ENCODE measurements around the gene TCF15. TPM values are rescaled to one million over a fixed set of nuclear protein-coding genes. Genes with fewer than 3 reads are reported as not detected.

TCF15 gene
- total and polyA plus RNA-seq, 4 donors, result not detected

DNA sequence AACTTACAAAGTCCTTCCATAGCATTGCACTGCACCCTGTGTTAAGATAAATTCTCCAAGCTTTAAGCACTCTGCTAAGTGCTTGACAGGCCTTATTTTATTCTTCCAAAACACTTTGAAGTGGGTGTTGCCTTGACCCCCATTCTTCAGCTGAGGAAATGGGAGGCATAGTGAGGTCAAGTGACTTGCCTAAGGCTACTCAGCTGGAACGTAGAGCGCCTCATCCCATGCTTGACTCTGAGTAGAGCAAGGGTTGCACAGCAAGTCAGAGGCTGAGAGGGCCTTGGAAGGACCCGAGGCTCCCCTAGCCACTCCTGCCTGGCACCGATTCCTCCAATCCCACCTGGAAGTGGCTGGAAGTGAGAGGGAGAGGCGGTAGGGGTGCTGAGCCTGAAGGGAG is 46.9 kb downstream of the TCF15 start:
- Histone ChIP-seq H3K4me3 (ENCODE audit: low read depth in 1 of 3, low read length in 3 of 3) (no peak overlapping the region), H3K27ac (ENCODE audit: low read depth in 1 of 2, low read length in 2 of 2) (no peak overlapping the region), H3K27me3 (ENCODE audit: control insufficient read depth in 4 of 4, insufficient read depth in 4 of 4, low read length in 3 of 4) (peaks cover 0 to 2% (median under 1%) of the 10 kb centered on the region in 4 donors), H3K9ac (ENCODE audit: low read depth in 1 of 2, low read length in 2 of 2) (no peak overlapping the region), H3K36me3 (ENCODE audit: control insufficient read depth in 4 of 4, insufficient read depth in 3 of 4, low read depth in 1 of 4, low read length in 3 of 4) (no peaks in the 10 kb centered on the region), H3K9me3 (ENCODE audit: control insufficient read depth in 4 of 4, low read length in 3 of 4) (no peaks in the 10 kb centered on the region), H3K4me1 (ENCODE audit: control insufficient read depth in 4 of 4, insufficient read depth in 4 of 4, low read length in 3 of 4) (no peaks in the 10 kb centered on the region)
- 85% methylated on average over 5 of the region's 5 CpGs for WGBS
- no peak for TF ChIP-seq GABPA (IDR thresholded peaks at IDR 0.05 in 1 of 2, conservative IDR thresholded peaks at IDR 0.05 in 1 of 2)
- TF ChIP-seq NR2F2 (IDR thresholded peaks at IDR 0.05), result no peak
- no peak for TF ChIP-seq EGR1 (IDR thresholded peaks at IDR 0.05; ENCODE audit: low read depth in 2 of 2)
- no peak for TF ChIP-seq RAD21 (IDR thresholded peaks at IDR 0.05)
- no peak for TF ChIP-seq HNF4G (IDR thresholded peaks at IDR 0.05)
- TF ChIP-seq TAF1 (conservative IDR thresholded peaks at IDR 0.05), result no peak
- TF ChIP-seq RXRA (IDR thresholded peaks at IDR 0.05), result no peak
- no peak for TF ChIP-seq SP1 (IDR thresholded peaks at IDR 0.05)
- TF ChIP-seq HNF4A (conservative IDR thresholded peaks at IDR 0.05), result no peak
- TF ChIP-seq, protein P1, sequence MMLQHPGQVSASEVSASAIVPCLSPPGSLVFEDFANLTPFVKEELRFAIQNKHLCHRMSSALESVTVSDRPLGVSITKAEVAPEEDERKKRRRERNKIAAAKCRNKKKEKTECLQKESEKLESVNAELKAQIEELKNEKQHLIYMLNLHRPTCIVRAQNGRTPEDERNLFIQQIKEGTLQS (IDR thresholded peaks at IDR 0.05), result no peak
- TF ChIP-seq JUND (IDR thresholded peaks at IDR 0.05), result no peak
- TF ChIP-seq, protein P2, sequence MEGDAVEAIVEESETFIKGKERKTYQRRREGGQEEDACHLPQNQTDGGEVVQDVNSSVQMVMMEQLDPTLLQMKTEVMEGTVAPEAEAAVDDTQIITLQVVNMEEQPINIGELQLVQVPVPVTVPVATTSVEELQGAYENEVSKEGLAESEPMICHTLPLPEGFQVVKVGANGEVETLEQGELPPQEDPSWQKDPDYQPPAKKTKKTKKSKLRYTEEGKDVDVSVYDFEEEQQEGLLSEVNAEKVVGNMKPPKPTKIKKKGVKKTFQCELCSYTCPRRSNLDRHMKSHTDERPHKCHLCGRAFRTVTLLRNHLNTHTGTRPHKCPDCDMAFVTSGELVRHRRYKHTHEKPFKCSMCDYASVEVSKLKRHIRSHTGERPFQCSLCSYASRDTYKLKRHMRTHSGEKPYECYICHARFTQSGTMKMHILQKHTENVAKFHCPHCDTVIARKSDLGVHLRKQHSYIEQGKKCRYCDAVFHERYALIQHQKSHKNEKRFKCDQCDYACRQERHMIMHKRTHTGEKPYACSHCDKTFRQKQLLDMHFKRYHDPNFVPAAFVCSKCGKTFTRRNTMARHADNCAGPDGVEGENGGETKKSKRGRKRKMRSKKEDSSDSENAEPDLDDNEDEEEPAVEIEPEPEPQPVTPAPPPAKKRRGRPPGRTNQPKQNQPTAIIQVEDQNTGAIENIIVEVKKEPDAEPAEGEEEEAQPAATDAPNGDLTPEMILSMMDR (IDR thresholded peaks at IDR 0.05; ENCODE audit: low read depth, low read length, missing input control), result no peak
- TF ChIP-seq YY1 (IDR thresholded peaks at IDR 0.05), result no peak
- TF ChIP-seq, protein P3, sequence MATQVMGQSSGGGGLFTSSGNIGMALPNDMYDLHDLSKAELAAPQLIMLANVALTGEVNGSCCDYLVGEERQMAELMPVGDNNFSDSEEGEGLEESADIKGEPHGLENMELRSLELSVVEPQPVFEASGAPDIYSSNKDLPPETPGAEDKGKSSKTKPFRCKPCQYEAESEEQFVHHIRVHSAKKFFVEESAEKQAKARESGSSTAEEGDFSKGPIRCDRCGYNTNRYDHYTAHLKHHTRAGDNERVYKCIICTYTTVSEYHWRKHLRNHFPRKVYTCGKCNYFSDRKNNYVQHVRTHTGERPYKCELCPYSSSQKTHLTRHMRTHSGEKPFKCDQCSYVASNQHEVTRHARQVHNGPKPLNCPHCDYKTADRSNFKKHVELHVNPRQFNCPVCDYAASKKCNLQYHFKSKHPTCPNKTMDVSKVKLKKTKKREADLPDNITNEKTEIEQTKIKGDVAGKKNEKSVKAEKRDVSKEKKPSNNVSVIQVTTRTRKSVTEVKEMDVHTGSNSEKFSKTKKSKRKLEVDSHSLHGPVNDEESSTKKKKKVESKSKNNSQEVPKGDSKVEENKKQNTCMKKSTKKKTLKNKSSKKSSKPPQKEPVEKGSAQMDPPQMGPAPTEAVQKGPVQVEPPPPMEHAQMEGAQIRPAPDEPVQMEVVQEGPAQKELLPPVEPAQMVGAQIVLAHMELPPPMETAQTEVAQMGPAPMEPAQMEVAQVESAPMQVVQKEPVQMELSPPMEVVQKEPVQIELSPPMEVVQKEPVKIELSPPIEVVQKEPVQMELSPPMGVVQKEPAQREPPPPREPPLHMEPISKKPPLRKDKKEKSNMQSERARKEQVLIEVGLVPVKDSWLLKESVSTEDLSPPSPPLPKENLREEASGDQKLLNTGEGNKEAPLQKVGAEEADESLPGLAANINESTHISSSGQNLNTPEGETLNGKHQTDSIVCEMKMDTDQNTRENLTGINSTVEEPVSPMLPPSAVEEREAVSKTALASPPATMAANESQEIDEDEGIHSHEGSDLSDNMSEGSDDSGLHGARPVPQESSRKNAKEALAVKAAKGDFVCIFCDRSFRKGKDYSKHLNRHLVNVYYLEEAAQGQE (IDR thresholded peaks at IDR 0.05), result no peak
- TF ChIP-seq FOXA2 (IDR thresholded peaks at IDR 0.05), result no peak
- no peak for DNase-seq (ENCODE audit: low spot score)

DNA sequence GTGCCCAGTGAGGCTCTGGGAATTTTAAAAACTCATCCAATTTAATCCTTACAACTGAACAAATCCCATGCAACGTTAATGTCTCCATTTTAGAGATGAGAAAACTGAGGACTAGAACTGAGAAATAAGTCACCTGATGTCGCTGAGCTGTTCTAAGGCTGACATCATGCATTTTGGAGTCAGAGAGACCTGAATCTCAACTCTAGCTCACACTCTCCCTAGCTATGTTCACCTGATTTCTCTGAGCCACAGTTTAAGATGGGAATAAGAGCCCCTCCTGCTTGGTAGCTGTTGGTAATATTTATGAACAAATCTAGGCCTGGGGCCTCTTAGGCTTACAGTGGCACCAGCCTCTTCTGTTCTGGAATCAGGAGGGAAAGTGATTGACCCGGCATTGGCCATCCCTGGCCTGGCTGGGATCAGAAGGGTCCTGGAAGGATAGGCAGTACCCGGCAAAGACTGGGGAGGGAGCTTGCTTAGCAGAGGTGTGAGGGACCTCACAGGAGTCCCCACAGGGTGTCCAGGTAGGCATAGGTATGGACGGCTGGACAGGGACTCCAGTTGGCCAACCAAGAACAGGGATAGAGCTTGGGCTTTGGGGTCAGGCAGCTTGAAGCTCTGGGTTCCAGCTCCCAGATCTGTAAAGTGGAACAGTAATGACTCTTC is 47.7 kb downstream of the TCF15 start:
- no peaks in the 10 kb centered on the region for H3K4me1 ChIP-seq (ENCODE audit: control insufficient read depth in 4 of 4, insufficient read depth in 4 of 4, low read length in 3 of 4)
- no peak overlapping the region for H3K9ac ChIP-seq (ENCODE audit: low read depth in 1 of 2, low read length in 2 of 2)
- no peaks in the 10 kb centered on the region for H3K36me3 ChIP-seq (ENCODE audit: control insufficient read depth in 4 of 4, insufficient read depth in 3 of 4, low read depth in 1 of 4, low read length in 3 of 4)
- H3K9me3 ChIP-seq (ENCODE audit: control insufficient read depth in 4 of 4, low read length in 3 of 4), result no peaks in the 10 kb centered on the region
- H3K27me3 ChIP-seq (ENCODE audit: control insufficient read depth in 4 of 4, insufficient read depth in 4 of 4, low read length in 3 of 4), result peaks cover 0 to 4% (median 0%) of the 10 kb centered on the region in 4 donors
- H3K27ac ChIP-seq (ENCODE audit: low read depth in 1 of 2, low read length in 2 of 2), result no peak overlapping the region
- no peak overlapping the region for H3K4me3 ChIP-seq (ENCODE audit: low read depth in 1 of 3, low read length in 3 of 3)
- TF ChIP-seq RAD21 (IDR thresholded peaks at IDR 0.05) (no peak), HNF4G (IDR thresholded peaks at IDR 0.05) (no peak), NR2F2 (IDR thresholded peaks at IDR 0.05) (no peak)
- TF ChIP-seq, protein P4, sequence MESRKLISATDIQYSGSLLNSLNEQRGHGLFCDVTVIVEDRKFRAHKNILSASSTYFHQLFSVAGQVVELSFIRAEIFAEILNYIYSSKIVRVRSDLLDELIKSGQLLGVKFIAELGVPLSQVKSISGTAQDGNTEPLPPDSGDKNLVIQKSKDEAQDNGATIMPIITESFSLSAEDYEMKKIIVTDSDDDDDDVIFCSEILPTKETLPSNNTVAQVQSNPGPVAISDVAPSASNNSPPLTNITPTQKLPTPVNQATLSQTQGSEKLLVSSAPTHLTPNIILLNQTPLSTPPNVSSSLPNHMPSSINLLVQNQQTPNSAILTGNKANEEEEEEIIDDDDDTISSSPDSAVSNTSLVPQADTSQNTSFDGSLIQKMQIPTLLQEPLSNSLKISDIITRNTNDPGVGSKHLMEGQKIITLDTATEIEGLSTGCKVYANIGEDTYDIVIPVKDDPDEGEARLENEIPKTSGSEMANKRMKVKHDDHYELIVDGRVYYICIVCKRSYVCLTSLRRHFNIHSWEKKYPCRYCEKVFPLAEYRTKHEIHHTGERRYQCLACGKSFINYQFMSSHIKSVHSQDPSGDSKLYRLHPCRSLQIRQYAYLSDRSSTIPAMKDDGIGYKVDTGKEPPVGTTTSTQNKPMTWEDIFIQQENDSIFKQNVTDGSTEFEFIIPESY (IDR thresholded peaks at IDR 0.05), result no peak
- TF ChIP-seq, protein P1 (IDR thresholded peaks at IDR 0.05), result no peak
- no peak for DNase-seq (ENCODE audit: low spot score)
- WGBS, result 75% methylated on average over 5 of the region's 5 CpGs
